HFF-Myc (cell line): ENCODE results near the gene MRFAP1.

ENCODE experiments used
- DNase-seq: peaks from one replicate; pipeline ENCODE4 v3.0.0-alpha.2; 2011; ENCODE audit warnings: low read depth; ENCODE audit errors: extremely low read depth
- H3K4me3 ChIP-seq: replicated peaks from 2 replicates; pipeline ENCODE4 v1.5.1; 2011; ENCODE audit warnings: low read depth, mild to moderate bottlenecking, control low read depth, low read length
- CTCF ChIP-seq: IDR thresholded peaks from 2 replicates; pipeline ENCODE4 v1.5.1; 2012; ENCODE audit warnings: mild to moderate bottlenecking, low read depth, low read length, control low read depth; ENCODE audit errors: missing control alignments

The MRFAP1 gene

GRCh38 chr4:6616087-6616995 lies 24.1 kb upstream of the MRFAP1 start:
- no peak for DNase-seq
- no peak for TF ChIP-seq CTCF
- no peak overlapping the region for H3K4me3 ChIP-seq

GRCh38 chr4:6617246-6617645 lies 23.2 kb upstream of the MRFAP1 start:
- TF ChIP-seq CTCF, result no peak
- DNase-seq, result no peak
- H3K4me3 ChIP-seq, result no peak overlapping the region

- H3K4me3 ChIP-seq, result no peak overlapping the region
- TF ChIP-seq CTCF, result no peak
- DNase-seq, result no peak
Observed at GRCh38 chr4:6618386-6619115, 21.9 kb upstream of the MRFAP1 start.

- TF ChIP-seq CTCF, result no peak
- DNase-seq, result no peak
- no peak overlapping the region for H3K4me3 ChIP-seq
Observed at GRCh38 chr4:6619116-6619465, 21.4 kb upstream of the MRFAP1 start.

GRCh38 chr4:6619466-6620255 lies 20.8 kb upstream of the MRFAP1 start:
- TF ChIP-seq CTCF, result no peak
- no peak for DNase-seq
- H3K4me3 ChIP-seq, result no peak overlapping the region

- DNase-seq, result no peak
- no peak for TF ChIP-seq CTCF
Observed at GRCh38 chr4:6620296-6620695, 20.2 kb upstream of the MRFAP1 start.

More at GRCh38 chr4:6620296-6620695, 20.2 kb upstream of the MRFAP1 start:
- H3K4me3 ChIP-seq, result no peak overlapping the region
